GM23338 (cell line): ENCODE data around the gene SULT2B1.

Experiments used
- CREB1 ChIP-seq: fragments of 250-450 bp; sonication (Bioruptor Pico); IDR thresholded peaks from 2 replicates; pipeline ENCODE4 v1.5.0; 2020; ENCODE audit warnings: low read depth, mild to moderate bottlenecking, moderate library complexity
- CTCF ChIP-seq, 2 experiments: fragments of 200-600 bp in 1 of 2; sonication (generic) in 1 of 2; conservative IDR thresholded peaks; 2 replicates each; pipeline versions ENCODE4 v1.5.1 to v1.6.1; 2016 to 2017; ENCODE audit warnings: antibody characterized with exemption in 2 of 2, low read depth in 2 of 2, mild to moderate bottlenecking in 2 of 2, moderate library complexity in 1 of 2
- EZH2 ChIP-seq: fragments of 200-600 bp; sonication (generic); IDR thresholded peaks from one replicate; pipeline ENCODE4 v1.8.0; 2017; ENCODE audit warnings: antibody characterized with exemption, mild to moderate bottlenecking, low read depth; ENCODE audit not compliant: unreplicated experiment
- EZH2phosphoT487 ChIP-seq: fragments of 200-600 bp; sonication (generic); IDR thresholded peaks from one replicate; pipeline ENCODE4 v1.8.1; 2018; ENCODE audit warnings: antibody characterized with exemption; ENCODE audit not compliant: unreplicated experiment
- NANOG ChIP-seq: IDR thresholded peaks from 2 replicates; pipeline ENCODE4 v1.6.1; 2016; ENCODE audit warnings: antibody characterized with exemption, borderline replicate concordance
- POLR2AphosphoS5 ChIP-seq: IDR thresholded peaks from 2 replicates; pipeline ENCODE4 v1.6.1; 2016; ENCODE audit warnings: antibody characterized with exemption, low read depth
- ZNF331 ChIP-seq: fragments of 250-450 bp; sonication (Bioruptor Pico); IDR thresholded peaks from 2 replicates; pipeline ENCODE4 v1.5.0; 2020; ENCODE audit warnings: low read depth, mild to moderate bottlenecking, moderate library complexity
- TF ChIP-seq, protein P1 (sequence below): IDR thresholded peaks from one replicate; pipeline ENCODE4 v1.6.1; 2018; ENCODE audit warnings: antibody characterized with exemption; ENCODE audit not compliant: unreplicated experiment

DNA sequence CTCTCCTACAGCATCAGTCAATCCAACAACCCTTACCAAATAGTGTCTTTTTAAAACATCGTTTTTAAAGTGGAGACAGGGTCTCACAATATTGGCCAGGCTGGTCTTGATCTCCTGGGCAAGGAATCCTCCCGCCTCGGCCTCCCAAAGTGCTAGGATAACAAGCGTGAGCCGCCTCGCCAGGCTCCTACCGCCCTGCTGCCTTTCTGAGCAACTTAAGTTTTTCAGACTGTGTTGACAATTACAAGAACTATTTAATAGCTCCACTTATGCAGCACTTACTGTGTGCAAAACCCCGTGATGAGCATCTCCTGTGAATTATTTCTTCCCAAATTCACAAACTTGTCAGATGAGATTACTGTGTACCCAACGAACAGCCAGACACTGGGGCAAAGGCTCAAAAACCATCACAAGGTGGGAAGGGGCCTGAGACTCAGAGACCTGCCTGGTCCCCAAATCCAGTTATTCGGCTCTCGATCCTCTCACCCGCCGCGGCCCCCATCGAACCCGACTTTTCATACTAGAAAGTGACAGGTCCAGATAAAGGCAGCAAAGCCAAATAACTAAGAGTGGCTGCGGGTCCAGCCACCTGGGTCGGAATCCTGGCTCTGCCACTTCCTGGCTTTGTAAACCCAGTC is 66.4 kb downstream of the SULT2B1 start:
- TF ChIP-seq POLR2AphosphoS5 = no peak
- TF ChIP-seq EZH2 = no peak
- no peak for TF ChIP-seq CTCF (conservative IDR thresholded peaks at IDR 0.05; ENCODE audit: low read depth in 2 of 2)
- TF ChIP-seq NANOG = no peak
- no peak for TF ChIP-seq EZH2phosphoT487
- TF ChIP-seq CREB1 (CRISPR knock-in tag) = no peak
- TF ChIP-seq, protein P1, sequence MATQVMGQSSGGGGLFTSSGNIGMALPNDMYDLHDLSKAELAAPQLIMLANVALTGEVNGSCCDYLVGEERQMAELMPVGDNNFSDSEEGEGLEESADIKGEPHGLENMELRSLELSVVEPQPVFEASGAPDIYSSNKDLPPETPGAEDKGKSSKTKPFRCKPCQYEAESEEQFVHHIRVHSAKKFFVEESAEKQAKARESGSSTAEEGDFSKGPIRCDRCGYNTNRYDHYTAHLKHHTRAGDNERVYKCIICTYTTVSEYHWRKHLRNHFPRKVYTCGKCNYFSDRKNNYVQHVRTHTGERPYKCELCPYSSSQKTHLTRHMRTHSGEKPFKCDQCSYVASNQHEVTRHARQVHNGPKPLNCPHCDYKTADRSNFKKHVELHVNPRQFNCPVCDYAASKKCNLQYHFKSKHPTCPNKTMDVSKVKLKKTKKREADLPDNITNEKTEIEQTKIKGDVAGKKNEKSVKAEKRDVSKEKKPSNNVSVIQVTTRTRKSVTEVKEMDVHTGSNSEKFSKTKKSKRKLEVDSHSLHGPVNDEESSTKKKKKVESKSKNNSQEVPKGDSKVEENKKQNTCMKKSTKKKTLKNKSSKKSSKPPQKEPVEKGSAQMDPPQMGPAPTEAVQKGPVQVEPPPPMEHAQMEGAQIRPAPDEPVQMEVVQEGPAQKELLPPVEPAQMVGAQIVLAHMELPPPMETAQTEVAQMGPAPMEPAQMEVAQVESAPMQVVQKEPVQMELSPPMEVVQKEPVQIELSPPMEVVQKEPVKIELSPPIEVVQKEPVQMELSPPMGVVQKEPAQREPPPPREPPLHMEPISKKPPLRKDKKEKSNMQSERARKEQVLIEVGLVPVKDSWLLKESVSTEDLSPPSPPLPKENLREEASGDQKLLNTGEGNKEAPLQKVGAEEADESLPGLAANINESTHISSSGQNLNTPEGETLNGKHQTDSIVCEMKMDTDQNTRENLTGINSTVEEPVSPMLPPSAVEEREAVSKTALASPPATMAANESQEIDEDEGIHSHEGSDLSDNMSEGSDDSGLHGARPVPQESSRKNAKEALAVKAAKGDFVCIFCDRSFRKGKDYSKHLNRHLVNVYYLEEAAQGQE = no peak
- no peak for TF ChIP-seq ZNF331 (CRISPR knock-in tag)
